ENCODE measurements around the gene HEG1.

HEG1 gene

GRCh38 chr3:125069968-125070745, 14.4 kb upstream of the HEG1 start:
- DNase-seq, result no peak

DNA sequence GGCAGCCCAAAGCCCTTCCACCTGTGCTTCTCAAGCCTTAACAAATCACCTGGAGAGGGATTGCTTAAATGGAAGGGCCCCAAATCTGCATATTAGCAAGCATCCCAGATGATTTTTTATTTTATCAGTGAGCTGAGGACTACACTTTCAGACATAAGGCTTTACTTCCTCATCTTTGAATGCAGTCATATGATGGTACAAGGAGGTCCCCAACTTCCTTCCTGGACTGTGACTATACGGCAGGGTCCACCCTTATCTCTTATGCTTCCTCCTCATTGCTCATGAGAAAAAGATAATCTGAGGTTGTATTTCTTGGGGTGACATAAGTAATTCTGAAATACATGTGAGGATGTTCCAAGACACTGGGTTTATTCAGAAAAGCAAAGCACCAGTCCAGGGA, 13.7 kb upstream of the HEG1 start:
- no peak for DNase-seq

DNA sequence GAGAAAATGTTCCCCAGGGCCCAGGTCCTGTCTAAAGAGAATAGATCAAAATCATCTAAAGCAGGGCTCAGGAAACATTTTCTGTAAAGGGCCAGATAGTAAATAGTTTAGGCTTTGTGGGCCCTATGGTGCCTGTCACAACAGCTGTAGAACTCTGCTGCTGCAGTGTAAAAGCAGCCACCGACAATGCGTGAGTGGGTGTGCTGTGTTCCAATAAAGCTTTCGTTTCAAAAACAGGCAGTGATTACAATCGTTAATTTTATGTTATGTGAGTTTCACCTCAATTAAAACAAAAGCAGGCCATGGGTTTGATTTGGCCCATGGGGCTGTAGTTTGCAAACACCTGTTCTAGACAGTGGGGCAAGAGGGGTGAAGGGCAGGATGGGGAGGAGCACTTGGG, 12.5 kb upstream of the HEG1 start:
- DNase-seq, result no peak

DNA sequence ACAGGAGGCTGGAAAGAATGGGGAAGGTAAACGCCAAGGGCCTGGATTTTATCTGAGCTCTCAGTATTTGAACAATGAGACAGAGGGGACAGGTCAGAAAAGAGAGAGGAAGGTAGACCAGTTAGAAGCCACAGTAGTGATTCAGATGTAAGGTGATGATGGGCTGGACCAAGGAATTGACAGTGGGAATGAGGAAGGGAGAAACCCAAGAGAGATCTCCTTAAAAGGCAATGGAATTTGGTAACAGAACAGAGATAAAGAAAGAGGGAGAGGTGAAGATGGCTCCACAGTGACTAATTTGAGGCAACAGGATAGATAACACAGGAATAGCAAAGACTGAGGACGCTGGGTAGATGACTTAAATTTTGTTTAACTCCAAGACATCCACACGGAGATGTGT, 11.4 kb upstream of the HEG1 start:
- DNase-seq, result no peak

DNA sequence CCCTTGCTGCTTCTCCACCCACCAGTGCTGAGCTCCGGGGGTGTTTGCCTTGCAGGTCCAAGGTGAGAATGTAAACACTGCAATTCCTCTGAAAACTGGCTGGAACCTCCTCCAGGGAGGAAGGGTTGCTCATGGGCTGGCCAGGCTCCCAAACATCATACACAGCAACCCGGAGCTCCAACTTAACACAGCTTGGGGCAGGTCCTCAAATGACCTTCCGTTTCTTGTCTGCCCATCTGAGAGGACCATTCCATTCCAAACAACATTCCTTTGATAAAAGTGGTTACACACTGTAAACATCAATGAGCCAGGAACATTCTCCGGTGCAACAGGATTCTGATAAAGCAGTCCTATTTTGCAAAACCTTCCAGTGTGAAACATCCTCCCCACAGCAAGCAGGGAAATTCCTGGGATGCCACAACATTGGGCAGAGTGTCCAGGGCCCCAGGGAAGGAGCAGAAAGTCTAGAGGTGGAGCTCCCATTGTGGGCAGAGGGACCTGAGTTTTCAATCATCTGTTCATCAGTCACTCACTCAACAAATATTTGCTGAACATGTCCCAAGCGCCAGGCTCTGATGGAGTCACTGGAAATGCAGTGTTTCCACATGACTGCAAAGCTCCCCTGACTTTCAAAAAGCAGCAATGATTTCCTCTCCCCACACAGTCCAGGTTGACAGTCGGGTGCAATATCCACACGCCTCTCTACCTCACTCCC, 7.3 kb upstream of the HEG1 start:
- DNase-seq, result no peak

DNA sequence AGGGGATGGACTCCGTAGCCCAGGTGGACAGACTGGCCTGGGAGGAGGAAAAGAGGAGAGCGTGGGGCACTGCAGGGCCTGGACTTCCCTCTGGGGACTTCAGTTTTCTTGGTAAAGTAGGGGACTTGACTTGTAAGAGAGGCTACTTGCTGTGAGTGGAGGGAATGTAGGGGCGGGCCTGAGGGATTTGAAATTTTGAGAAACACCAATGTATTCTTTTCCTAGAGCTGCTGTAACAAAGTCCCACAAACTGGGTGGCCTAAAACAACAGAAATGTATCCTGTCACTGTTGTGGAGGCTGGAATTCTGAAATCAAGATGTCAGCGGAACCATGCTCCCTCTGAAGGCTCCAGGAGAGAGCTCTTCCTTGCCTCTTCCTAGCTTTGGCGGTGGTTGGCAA, 5.8 kb upstream of the HEG1 start:
- no peak for DNase-seq

- DNase-seq, result no peak
These were observed 5.4 kb upstream of the HEG1 start for GRCh38 chr3:125061170-125061569.

- DNase-seq, result no peak
These were observed 3.9 kb upstream of the HEG1 start for GRCh38 chr3:125059488-125060245.

DNA sequence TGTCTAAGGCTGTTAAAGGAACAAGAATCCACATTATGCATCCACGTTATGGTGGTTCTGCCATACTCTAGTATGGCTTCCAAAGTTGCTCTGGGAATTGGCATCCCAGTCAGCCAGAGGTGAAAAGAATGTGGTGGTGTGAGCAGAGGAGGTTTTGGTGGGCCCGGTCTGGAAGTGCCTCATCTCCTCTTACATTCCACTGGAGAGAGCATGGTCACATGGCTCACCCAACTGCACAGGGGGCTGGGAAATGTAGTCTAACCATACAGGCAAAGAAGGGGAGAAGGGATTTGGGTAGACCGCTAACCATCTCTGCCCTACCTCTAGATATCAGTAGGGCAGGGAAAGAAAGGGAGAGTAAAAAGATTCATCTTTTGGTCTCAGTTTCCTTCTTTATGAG, 3.2 kb upstream of the HEG1 start:
- no peak for DNase-seq

- DNase-seq, result no peak
These were observed 2.7 kb upstream of the HEG1 start for GRCh38 chr3:125058529-125058928.

GRCh38 chr3:125057186-125057850, 1.5 kb upstream of the HEG1 start:
- DNase-seq, result no peak

GRCh38 chr3:125055331-125055912, 375 bp downstream of the HEG1 start:
- peak in 1 of 2 experiments; percentile 29 for DNase-seq

DNA sequence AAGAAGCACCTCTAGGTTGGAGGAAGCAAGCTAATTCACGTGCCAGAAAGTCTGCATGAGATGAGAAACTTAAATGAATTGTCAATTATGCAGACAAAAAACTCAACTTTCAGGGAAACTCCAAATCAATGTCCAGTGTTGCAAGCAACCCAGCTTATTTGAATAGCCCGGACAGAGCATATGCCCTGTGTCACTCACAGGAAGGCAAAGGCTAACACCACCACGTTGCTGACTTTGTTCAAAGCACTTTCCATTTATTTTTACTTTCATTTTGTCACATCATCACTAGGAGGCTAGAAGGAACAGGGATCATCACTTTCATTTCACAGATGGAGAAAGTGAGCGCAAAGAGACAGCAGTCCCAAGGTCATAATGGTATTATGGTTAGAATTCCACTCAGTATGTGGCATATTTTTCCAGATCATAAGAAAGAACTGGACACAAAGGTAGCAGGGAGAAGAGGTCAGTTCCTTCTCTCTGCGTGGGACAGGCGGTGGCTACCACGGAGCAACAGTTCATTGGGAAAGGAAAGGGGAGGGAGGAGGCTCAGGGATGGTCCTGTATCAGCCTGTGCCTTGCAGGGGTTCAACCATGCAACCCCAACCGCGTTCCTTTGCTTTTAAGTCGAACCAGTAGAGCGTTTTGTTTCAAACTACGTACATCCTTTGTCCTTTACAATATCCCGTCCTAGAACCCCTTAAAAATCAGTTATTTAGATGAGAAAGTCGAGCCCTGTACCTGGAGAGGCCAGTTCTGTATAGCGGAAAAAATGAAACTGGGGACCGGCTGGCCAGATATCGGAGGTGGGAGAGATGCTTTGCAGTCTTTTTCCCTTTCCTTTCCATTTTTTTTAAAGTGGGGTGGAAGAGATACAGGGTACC, 1.1 kb downstream of the HEG1 start:
- peak in 1 of 2 experiments; percentile 10 for DNase-seq

GRCh38 chr3:125054062-125054448, 1.7 kb downstream of the HEG1 start:
- DNase-seq, result no peak

GRCh38 chr3:125053304-125053699, 2.5 kb downstream of the HEG1 start:
- no peak for DNase-seq

- no peak for DNase-seq
These were observed 3.0 kb downstream of the HEG1 start for GRCh38 chr3:125052624-125053303.

DNA sequence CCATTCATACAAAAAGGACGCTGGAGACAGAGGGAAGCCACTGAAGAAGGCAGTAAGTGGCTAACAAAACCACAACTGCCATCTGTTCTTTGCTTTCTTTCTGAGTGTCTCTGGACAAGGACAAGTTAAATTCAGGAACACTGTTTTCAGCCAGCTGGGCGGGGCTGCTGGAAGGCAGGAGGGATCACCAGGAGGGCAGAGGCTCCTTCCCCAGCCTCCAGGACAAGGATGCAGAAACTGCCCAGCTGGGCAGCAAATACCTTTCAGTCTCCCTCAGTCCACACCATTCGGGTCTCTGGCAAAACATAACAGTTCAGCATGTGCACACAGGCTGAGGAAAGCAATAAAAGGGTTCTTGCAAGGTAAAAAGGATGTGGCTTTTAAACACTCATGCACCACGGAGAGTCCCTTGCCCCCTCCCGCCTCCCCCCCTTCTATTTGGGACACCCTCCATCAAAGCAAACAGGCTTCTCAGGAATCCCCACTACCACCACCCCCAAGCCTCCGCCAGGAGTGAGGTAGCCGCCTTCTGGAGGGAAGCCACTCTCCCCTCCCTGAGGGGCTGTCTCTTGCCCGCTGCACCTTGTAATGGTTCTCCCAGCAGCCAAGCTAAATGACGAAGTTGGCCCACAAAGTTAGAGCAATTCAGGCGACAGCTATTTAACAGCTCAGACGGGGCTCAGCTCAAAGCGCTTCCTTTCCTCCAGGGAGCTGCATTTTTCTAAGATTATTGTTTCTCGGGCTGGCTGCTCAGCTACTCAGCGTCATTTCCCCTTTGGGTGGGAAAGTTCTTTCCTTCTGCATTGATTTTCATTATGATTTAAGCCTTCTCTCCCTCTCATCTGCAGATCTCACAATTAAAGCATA, 3.8 kb downstream of the HEG1 start:
- peak; percentile 52 to 77 for DNase-seq

DNA sequence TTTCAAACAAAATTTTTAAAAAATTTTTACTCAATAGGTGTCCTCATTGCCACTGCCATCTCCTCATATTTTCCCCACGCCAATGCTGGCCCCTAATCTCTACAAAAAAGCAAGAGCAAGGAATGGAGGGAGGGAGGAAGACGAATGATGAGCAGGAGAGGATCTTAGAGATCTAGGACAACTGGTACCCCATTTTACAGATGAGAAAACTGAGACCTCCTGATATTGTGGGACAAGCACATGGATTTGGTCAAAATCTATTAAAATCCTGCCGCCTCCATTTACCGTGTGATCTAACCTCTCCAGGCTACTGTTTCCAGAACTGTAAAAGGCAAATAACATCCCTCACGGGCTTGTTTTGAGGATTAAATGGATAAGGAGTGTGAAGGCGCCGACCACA, 4.6 kb downstream of the HEG1 start:
- no peak for DNase-seq

DNA sequence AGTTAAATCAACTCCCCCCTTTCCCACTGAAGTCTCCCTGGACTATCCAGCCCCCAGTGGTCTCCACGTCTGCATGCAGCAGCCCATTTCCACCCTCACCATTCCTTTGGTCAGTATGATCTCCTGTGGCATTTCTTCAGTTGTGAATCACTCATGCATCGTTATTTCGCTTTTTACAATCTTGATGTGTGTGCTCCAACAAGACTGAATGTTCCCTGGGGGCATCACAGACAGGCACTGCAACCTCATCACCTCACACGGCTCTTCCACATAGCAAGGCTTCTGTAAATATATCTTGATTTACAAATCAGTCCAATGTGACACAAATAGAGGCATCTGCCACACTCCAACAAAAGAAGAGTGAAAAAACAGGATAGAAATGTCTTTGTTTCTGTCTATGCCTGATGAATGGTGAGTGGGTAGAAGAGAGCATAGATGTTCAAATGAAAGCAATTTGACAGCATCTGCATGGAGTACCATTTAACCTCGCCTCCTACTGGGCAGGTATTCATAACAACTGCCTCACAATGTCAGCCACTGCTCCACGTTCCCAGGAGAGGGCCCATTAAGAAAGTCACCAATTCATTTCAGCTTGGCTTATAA, 5.2 kb downstream of the HEG1 start:
- no peak for DNase-seq

DNA sequence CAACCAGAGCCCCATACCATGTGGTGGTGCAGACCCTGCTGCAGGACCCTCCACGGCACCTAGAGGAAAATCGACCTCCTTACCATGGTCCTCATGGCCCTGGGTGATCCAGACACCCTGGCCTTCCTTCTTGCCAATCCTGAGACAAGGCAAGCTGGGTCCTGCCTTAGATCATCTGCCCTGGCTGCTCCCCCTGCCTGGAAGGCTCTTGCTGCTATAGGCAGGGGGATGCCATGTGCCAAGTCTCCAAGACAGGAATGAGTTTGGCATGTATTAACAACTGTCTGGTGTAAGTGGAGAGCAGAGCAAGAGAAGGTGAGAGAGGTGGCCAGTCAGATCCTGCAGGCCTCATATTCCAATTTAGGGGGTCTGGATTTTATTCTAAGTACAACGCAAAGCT, 7.5 kb downstream of the HEG1 start:
- no peak for DNase-seq

Data from stimulated activated CD4-positive, alpha-beta T cell treated with anti-CD3 and anti-CD28 coated beads, Interleukin-4, amount 100 ng/mL, for 4 hours (primary cell).